Measurements from ENCODE around the gene FGF12.

DNA sequence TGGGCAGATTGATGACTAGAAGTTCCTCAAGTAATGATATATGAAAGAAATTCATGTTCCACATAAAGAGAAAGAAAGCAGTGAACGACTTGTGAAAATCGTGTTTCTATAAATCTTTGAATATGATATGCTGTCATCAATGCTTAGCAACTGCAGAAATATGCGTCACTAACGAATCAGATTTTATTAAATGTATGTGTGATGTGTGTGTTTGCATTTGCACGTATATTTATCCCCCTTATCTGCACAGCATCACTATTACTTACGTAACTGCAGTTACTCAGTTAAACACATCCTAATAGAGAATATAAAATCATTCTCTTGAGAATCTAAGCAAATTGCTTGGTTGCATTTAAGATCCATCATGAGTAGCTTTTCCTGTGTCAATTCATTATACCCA, 468.6 kb downstream of the FGF12 start:
- TF ChIP-seq, protein P1, sequence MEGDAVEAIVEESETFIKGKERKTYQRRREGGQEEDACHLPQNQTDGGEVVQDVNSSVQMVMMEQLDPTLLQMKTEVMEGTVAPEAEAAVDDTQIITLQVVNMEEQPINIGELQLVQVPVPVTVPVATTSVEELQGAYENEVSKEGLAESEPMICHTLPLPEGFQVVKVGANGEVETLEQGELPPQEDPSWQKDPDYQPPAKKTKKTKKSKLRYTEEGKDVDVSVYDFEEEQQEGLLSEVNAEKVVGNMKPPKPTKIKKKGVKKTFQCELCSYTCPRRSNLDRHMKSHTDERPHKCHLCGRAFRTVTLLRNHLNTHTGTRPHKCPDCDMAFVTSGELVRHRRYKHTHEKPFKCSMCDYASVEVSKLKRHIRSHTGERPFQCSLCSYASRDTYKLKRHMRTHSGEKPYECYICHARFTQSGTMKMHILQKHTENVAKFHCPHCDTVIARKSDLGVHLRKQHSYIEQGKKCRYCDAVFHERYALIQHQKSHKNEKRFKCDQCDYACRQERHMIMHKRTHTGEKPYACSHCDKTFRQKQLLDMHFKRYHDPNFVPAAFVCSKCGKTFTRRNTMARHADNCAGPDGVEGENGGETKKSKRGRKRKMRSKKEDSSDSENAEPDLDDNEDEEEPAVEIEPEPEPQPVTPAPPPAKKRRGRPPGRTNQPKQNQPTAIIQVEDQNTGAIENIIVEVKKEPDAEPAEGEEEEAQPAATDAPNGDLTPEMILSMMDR (conservative IDR thresholded peaks at IDR 0.05; ENCODE audit: low read length): no peak
- no peak for TF ChIP-seq EZH2phosphoT487 (IDR thresholded peaks at IDR 0.05; ENCODE audit: borderline replicate concordance, low read depth, low read length)

Data from OCI-LY7 (cell line).